D721Med (cell line): ENCODE data around the gene ADAMTSL1.

Source experiments
- DNase-seq: peaks from one replicate; pipeline ENCODE4 v3.0.0; 2011; ENCODE audit warnings: low spot score; ENCODE audit not compliant: insufficient read length
- FAIRE-seq: peaks from 2 replicates; lab custom pipeline; 2011; peaks lifted over from hg19 to GRCh38; lab: Jason Lieb, UNC
- TF ChIP-seq, protein P1 (sequence below): IDR thresholded peaks from 2 replicates; pipeline ENCODE4 v1.5.1; 2012; ENCODE audit warnings: mild to moderate bottlenecking, control low read depth; ENCODE audit not compliant: insufficient read depth; ENCODE audit errors: missing control alignments

The ADAMTSL1 gene

GRCh38 chr9:18770131-18770908 lies 296.4 kb downstream of the ADAMTSL1 start:
- no peak for FAIRE-seq
- DNase-seq: no peak
- TF ChIP-seq, protein P1, sequence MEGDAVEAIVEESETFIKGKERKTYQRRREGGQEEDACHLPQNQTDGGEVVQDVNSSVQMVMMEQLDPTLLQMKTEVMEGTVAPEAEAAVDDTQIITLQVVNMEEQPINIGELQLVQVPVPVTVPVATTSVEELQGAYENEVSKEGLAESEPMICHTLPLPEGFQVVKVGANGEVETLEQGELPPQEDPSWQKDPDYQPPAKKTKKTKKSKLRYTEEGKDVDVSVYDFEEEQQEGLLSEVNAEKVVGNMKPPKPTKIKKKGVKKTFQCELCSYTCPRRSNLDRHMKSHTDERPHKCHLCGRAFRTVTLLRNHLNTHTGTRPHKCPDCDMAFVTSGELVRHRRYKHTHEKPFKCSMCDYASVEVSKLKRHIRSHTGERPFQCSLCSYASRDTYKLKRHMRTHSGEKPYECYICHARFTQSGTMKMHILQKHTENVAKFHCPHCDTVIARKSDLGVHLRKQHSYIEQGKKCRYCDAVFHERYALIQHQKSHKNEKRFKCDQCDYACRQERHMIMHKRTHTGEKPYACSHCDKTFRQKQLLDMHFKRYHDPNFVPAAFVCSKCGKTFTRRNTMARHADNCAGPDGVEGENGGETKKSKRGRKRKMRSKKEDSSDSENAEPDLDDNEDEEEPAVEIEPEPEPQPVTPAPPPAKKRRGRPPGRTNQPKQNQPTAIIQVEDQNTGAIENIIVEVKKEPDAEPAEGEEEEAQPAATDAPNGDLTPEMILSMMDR: no peak

GRCh38 chr9:18771011-18771410 lies 297.1 kb downstream of the ADAMTSL1 start:
- DNase-seq: no peak
- FAIRE-seq: no peak
- TF ChIP-seq, protein P1: no peak

DNA sequence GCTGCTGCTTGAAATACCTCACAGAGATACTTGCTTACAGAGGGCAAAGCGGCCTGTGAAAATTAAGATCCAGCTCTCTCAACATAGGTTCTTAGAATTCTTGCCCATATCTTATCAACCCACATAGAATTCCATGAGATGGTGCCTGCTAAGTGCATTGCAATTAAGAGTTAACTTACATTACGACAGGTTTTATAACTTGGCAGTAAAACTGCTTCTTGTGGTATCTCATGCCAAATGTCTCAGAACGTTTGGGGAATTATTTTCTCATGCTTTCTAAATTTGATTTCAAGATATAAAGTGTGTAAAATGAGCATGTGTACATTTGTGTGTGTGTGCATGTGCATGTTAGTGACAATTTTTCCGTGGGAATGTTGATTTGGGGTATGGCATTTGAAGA lies 297.8 kb downstream of the ADAMTSL1 start:
- TF ChIP-seq, protein P1: no peak
- DNase-seq (no peak), FAIRE-seq (no peak)

- DNase-seq (no peak), FAIRE-seq (no peak)
- TF ChIP-seq, protein P1: no peak
These were observed 301.3 kb downstream of the ADAMTSL1 start for GRCh38 chr9:18775241-18775640.

DNA sequence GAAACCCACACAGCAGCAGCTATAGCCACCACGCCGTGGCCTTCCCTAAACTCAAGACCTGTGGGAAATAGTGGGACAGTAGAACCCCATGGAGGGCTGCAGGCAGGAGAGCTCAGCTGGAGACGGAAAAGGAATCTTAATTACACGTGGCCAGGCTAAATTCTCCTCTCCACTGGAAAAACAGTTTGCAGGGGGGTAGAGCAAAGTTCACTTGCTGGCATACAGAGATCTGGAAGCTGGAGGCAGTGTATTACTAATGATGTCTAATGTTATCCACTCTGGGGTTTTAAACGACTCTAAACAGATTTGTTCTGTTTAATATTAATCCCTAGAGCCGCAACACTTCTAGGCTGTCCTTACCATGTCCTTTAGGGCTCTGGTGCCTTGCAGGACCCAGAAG lies 302.0 kb downstream of the ADAMTSL1 start:
- DNase-seq: no peak

DNA sequence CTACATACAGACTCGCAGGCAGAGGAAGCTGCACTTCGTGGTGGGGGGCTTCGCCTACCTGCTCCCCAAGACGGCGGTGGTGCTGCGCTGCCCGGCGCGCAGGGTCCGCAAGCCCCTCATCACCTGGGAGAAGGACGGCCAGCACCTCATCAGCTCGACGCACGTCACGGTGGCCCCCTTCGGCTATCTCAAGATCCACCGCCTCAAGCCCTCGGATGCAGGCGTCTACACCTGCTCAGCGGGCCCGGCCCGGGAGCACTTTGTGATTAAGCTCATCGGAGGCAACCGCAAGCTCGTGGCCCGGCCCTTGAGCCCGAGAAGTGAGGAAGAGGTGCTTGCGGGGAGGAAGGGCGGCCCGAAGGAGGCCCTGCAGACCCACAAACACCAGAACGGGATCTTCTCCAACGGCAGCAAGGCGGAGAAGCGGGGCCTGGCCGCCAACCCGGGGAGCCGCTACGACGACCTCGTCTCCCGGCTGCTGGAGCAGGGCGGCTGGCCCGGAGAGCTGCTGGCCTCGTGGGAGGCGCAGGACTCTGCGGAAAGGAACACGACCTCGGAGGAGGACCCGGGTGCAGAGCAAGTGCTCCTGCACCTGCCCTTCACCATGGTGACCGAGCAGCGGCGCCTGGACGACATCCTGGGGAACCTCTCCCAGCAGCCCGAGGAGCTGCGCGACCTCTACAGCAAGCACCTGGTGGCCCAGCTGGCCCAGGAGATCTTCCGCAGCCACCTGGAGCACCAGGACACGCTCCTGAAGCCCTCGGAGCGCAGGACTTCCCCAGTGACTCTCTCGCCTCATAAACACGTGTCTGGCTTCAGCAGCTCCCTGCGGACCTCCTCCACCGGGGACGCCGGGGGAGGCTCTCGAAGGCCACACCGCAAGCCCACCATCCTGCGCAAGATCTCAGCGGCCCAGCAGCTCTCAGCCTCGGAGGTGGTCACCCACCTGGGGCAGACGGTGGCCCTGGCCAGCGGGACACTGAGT lies 303.2 kb downstream of the ADAMTSL1 start:
- TF ChIP-seq, protein P1: no peak
- FAIRE-seq (no peak), DNase-seq (no peak)

More for the DNA sequence above, 302.0 kb downstream of the ADAMTSL1 start:
- no peak for FAIRE-seq
- TF ChIP-seq, protein P1: no peak
